ENCODE measurements around the gene TMEM175. TPM values are rescaled to one million over a fixed set of nuclear protein-coding genes. Genes with fewer than 3 reads are reported as not detected.

The TMEM175 gene
- total and polyA plus RNA-seq, 2 of the 8 experiments (the other 6 are each of a cell fraction or from before 2014, with no cell fraction given), result 4.9 to 20.7 TPM

GRCh38 chr4:1004071-1004418 lies 71.8 kb downstream of the TMEM175 start (continued):
- TF ChIP-seq ATF2 (IDR thresholded peaks at IDR 0.05; ENCODE audit: low read length) (no peak), SUZ12 (IDR thresholded peaks at IDR 0.05; ENCODE audit: low read length) (no peak), EZH2 (IDR thresholded peaks at IDR 0.05; ENCODE audit: low read depth, low read length, severe bottlenecking) (no peak), SAP30 (IDR thresholded peaks at IDR 0.05; ENCODE audit: insufficient read depth, insufficient replicate concordance, low read length) (no peak), ZNF274 (IDR thresholded peaks at IDR 0.05; ENCODE audit: borderline replicate concordance, extremely low read depth, low read length) (no peak), HDAC6 (IDR thresholded peaks at IDR 0.05; ENCODE audit: low read depth, low read length) (no peak), CBX5 (IDR thresholded peaks at IDR 0.05; ENCODE audit: low read depth, low read length) (no peak)
